HepG2 (cell line): ENCODE results near the gene TBX21. TPM values are rescaled to one million over a fixed set of nuclear protein-coding genes. Genes with fewer than 3 reads are reported as not detected.

Experiments
- CAMTA2 ChIP-seq: sonication (generic); formaldehyde crosslinking; IDR thresholded peaks from 2 replicates; pipeline ENCODE4 v1.4.0; 2020; ENCODE audit warnings: mild to moderate bottlenecking, missing genetic modification reagents, borderline replicate concordance
- JUND ChIP-seq: sonication (generic); formaldehyde crosslinking; IDR thresholded peaks from 2 replicates; pipeline ENCODE4 v1.8.0; 2022; ENCODE audit warnings: mild to moderate bottlenecking, missing genetic modification reagents
- MAFF ChIP-seq: IDR thresholded peaks from 2 replicates; pipeline ENCODE4 v1.6.1; 2011; ENCODE audit warnings: low read depth, low read length, improper control_type of control experiment
- NCOA5 ChIP-seq: sonication (generic); formaldehyde crosslinking; IDR thresholded peaks from 2 replicates; pipeline ENCODE4 v1.4.0; 2020; ENCODE audit warnings: missing genetic modification reagents
- SP5 ChIP-seq: IDR thresholded peaks from 2 replicates; pipeline ENCODE4 v1.6.1; 2016; ENCODE audit warnings: low read depth, borderline replicate concordance
- STAT5B ChIP-seq: sonication (generic); formaldehyde crosslinking; IDR thresholded peaks from 2 replicates; pipeline ENCODE4 v1.4.0; 2020; ENCODE audit warnings: missing genetic modification reagents
- ZNF891 ChIP-seq: sonication (generic); formaldehyde crosslinking; IDR thresholded peaks from 2 replicates; pipeline ENCODE4 v1.5.0; 2020; ENCODE audit warnings: mild to moderate bottlenecking, missing genetic modification reagents
- polyA plus RNA-seq, 8 experiments: library from polyadenylated mRNA; depleted of rRNA in 3 of 8; stranded (reverse) in 7 of 8; unstranded in 1 of 8; fragments of >200 nt; fragmentation: Illumina TruSeq in 4 of 8; extraction: Trizol in 4 of 8; gene quantifications; 2 replicates each; pipeline versions ENCODE4 v1.2.1 to v1.2.3, GENCODE V29; 2011 to 2016; ENCODE audit warnings: low read depth in 4 of 8, missing spikeins in 1 of 8, mixed read lengths in 1 of 8; ENCODE audit not compliant: insufficient read depth in 1 of 8
- total RNA-seq, 5 experiments: library from RNA; depleted of rRNA; stranded (reverse); fragments of >200 nt; fragmentation: Illumina TruSeq; extraction: Trizol; gene quantifications; 2 replicates each; pipeline ENCODE4 v1.2.3, GENCODE V29; 2016; ENCODE audit warnings: low read depth in 1 of 5
- TF ChIP-seq, protein P1 (sequence below), 2 experiments: IDR thresholded peaks; 2 replicates each; pipeline ENCODE4 v1.6.1; 2011 to 2012; ENCODE audit warnings: low read length in 2 of 2, borderline replicate concordance in 1 of 2, low read depth in 1 of 2, mild to moderate bottlenecking in 1 of 2, moderate library complexity in 1 of 2
- TF ChIP-seq, protein P2 (sequence below): sonication (generic); formaldehyde crosslinking; IDR thresholded peaks from 2 replicates; pipeline ENCODE4 v1.5.0; 2020; ENCODE audit warnings: missing genetic modification reagents
- TF ChIP-seq, protein P3 (sequence below): sonication (generic); formaldehyde crosslinking; IDR thresholded peaks from one replicate; pipeline ENCODE4 v1.5.1; 2020; ENCODE audit warnings: mild to moderate bottlenecking, missing genetic modification reagents; ENCODE audit errors: not compliant biosample characterization
- TF ChIP-seq, protein P4 (sequence below): sonication (generic); formaldehyde crosslinking; IDR thresholded peaks from 2 replicates; pipeline ENCODE4 v1.4.0; 2020; ENCODE audit warnings: missing genetic modification reagents
- TF ChIP-seq, protein P5 (sequence below): sonication (generic); formaldehyde crosslinking; IDR thresholded peaks from 2 replicates; pipeline ENCODE4 v1.5.0; 2020; ENCODE audit warnings: missing genetic modification reagents

The TBX21 gene
- total and polyA plus RNA-seq, 2 of the 13 experiments (the other 11 are each of a cell fraction or from before 2014, with no cell fraction given) = not detected

DNA sequence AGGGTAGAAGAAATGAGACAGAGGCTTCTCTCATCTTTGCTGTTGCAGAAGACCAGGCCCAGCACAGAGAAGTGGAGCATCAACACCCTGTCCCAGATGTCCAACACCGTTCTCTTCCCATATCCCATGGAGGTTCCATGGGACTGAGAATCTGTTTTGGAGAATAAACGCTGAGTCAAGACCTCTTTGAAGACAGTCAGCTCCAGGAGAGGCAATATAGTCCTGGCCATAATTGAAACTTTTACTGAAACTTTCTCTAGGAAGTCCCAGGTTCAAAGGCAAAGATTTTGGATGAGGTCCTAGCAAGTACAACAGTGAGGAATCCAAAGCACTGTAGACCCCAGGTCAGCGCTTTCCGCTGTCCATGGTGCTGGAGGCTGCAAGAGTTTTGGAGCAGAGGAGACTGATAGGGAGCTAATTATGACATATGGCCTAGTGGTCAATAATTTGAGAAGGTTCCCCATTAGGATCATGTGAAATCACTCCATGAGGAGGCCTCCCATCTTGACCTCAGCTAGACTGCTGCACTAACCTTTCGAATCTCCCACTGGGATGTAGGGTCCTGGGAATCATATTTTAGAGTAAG, 52.6 kb downstream of the TBX21 start (continued):
- TF ChIP-seq, protein P1, sequence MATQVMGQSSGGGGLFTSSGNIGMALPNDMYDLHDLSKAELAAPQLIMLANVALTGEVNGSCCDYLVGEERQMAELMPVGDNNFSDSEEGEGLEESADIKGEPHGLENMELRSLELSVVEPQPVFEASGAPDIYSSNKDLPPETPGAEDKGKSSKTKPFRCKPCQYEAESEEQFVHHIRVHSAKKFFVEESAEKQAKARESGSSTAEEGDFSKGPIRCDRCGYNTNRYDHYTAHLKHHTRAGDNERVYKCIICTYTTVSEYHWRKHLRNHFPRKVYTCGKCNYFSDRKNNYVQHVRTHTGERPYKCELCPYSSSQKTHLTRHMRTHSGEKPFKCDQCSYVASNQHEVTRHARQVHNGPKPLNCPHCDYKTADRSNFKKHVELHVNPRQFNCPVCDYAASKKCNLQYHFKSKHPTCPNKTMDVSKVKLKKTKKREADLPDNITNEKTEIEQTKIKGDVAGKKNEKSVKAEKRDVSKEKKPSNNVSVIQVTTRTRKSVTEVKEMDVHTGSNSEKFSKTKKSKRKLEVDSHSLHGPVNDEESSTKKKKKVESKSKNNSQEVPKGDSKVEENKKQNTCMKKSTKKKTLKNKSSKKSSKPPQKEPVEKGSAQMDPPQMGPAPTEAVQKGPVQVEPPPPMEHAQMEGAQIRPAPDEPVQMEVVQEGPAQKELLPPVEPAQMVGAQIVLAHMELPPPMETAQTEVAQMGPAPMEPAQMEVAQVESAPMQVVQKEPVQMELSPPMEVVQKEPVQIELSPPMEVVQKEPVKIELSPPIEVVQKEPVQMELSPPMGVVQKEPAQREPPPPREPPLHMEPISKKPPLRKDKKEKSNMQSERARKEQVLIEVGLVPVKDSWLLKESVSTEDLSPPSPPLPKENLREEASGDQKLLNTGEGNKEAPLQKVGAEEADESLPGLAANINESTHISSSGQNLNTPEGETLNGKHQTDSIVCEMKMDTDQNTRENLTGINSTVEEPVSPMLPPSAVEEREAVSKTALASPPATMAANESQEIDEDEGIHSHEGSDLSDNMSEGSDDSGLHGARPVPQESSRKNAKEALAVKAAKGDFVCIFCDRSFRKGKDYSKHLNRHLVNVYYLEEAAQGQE (IDR thresholded peaks at IDR 0.05; ENCODE audit: borderline replicate concordance in 1 of 2, low read depth in 1 of 2, low read length in 2 of 2) = peak; percentile 96 to 100
- TF ChIP-seq MAFF = peak; percentile 38; the same call in 1 of the 2 replicates
- TF ChIP-seq, protein P2, sequence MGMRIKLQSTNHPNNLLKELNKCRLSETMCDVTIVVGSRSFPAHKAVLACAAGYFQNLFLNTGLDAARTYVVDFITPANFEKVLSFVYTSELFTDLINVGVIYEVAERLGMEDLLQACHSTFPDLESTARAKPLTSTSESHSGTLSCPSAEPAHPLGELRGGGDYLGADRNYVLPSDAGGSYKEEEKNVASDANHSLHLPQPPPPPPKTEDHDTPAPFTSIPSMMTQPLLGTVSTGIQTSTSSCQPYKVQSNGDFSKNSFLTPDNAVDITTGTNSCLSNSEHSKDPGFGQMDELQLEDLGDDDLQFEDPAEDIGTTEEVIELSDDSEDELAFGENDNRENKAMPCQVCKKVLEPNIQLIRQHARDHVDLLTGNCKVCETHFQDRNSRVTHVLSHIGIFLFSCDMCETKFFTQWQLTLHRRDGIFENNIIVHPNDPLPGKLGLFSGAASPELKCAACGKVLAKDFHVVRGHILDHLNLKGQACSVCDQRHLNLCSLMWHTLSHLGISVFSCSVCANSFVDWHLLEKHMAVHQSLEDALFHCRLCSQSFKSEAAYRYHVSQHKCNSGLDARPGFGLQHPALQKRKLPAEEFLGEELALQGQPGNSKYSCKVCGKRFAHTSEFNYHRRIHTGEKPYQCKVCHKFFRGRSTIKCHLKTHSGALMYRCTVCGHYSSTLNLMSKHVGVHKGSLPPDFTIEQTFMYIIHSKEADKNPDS (CRISPR knock-in tag) = no peak
- no peak for TF ChIP-seq CAMTA2
- no peak for TF ChIP-seq JUND (CRISPR knock-in tag)
- no peak for TF ChIP-seq SP5 (CRISPR knock-in tag)
- no peak for TF ChIP-seq NCOA5 (CRISPR knock-in tag)
- TF ChIP-seq, protein P3, sequence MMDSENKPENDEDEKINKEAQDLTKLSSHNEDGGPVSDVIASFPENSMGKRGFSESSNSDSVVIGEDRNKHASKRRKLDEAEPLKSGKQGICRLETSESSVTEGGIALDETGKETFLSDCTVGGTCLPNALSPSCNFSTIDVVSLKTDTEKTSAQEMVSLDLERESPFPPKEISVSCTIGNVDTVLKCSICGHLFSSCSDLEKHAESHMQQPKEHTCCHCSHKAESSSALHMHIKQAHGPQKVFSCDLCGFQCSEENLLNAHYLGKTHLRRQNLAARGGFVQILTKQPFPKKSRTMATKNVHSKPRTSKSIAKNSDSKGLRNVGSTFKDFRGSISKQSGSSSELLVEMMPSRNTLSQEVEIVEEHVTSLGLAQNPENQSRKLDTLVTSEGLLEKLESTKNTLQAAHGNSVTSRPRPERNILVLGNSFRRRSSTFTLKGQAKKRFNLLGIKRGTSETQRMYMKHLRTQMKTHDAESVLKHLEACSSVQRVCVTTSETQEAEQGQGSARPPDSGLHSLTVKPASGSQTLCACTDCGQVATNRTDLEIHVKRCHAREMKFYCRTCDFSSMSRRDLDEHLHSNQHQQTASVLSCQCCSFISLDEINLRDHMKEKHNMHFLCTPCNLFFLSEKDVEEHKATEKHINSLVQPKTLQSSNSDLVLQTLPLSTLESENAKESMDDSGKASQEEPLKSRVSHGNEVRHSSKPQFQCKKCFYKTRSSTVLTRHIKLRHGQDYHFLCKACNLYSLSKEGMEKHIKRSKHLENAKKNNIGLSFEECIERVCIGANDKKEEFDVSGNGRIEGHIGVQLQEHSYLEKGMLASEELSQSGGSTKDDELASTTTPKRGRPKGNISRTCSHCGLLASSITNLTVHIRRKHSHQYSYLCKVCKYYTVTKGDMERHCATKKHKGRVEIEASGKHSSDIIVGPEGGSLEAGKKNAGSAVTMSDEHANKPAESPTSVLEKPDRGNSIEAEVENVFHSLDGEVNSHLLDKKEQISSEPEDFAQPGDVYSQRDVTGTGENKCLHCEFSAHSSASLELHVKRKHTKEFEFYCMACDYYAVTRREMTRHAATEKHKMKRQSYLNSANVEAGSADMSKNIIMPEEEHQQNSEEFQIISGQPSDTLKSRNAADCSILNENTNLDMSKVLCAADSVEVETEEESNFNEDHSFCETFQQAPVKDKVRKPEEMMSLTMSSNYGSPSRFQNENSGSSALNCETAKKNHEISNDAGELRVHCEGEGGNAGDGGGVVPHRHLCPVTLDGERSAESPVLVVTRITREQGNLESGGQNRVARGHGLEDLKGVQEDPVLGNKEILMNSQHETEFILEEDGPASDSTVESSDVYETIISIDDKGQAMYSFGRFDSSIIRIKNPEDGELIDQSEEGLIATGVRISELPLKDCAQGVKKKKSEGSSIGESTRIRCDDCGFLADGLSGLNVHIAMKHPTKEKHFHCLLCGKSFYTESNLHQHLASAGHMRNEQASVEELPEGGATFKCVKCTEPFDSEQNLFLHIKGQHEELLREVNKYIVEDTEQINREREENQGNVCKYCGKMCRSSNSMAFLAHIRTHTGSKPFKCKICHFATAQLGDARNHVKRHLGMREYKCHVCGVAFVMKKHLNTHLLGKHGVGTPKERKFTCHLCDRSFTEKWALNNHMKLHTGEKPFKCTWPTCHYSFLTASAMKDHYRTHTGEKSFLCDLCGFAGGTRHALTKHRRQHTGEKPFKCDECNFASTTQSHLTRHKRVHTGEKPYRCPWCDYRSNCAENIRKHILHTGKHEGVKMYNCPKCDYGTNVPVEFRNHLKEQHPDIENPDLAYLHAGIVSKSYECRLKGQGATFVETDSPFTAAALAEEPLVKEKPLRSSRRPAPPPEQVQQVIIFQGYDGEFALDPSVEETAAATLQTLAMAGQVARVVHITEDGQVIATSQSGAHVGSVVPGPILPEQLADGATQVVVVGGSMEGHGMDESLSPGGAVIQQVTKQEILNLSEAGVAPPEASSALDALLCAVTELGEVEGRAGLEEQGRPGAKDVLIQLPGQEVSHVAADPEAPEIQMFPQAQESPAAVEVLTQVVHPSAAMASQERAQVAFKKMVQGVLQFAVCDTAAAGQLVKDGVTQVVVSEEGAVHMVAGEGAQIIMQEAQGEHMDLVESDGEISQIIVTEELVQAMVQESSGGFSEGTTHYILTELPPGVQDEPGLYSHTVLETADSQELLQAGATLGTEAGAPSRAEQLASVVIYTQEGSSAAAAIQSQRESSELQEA = no peak
- TF ChIP-seq STAT5B = peak; percentile 86; the same call in 1 of the 2 replicates
- TF ChIP-seq, protein P4, sequence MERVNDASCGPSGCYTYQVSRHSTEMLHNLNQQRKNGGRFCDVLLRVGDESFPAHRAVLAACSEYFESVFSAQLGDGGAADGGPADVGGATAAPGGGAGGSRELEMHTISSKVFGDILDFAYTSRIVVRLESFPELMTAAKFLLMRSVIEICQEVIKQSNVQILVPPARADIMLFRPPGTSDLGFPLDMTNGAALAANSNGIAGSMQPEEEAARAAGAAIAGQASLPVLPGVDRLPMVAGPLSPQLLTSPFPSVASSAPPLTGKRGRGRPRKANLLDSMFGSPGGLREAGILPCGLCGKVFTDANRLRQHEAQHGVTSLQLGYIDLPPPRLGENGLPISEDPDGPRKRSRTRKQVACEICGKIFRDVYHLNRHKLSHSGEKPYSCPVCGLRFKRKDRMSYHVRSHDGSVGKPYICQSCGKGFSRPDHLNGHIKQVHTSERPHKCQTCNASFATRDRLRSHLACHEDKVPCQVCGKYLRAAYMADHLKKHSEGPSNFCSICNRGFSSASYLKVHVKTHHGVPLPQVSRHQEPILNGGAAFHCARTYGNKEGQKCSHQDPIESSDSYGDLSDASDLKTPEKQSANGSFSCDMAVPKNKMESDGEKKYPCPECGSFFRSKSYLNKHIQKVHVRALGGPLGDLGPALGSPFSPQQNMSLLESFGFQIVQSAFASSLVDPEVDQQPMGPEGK (CRISPR knock-in tag) = no peak
- TF ChIP-seq, protein P5, sequence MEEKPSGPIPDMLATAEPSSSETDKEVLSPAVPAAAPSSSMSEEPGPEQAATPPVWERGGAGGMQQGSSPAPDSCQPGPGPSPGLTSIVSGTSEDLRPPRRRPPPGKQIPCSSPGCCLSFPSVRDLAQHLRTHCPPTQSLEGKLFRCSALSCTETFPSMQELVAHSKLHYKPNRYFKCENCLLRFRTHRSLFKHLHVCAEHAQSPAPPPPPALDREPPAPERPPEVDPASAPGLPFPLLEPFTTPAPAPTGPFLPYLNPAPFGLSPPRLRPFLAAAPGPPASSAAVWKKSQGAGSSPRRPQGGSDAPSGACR (CRISPR knock-in tag) = no peak
- no peak for TF ChIP-seq ZNF891
